Loucy (cell line): ENCODE data around the gene CENPK.

Experiments
- H2AFZ ChIP-seq: fragments of 200-600 bp; sonication (generic); 2 replicates; pipeline ENCODE4 v1.6.0; 2016; ENCODE audit warnings: antibody characterized with exemption, mild to moderate bottlenecking, low read length, moderate library complexity
- H3F3A ChIP-seq: fragments of 200-600 bp; 2 replicates; pipeline ENCODE4 v1.6.0; 2016; ENCODE audit warnings: antibody characterized with exemption, low read depth, mild to moderate bottlenecking
- H3K27me3 ChIP-seq: fragments of 200-600 bp; sonication (generic); 2 replicates; pipeline ENCODE4 v1.6.1; 2014; ENCODE audit warnings: low read length, mild to moderate bottlenecking; ENCODE audit not compliant: insufficient read depth, poor library complexity, severe bottlenecking
- H3K36me3 ChIP-seq: fragments of 200-600 bp; sonication (generic); 2 replicates; pipeline ENCODE4 v1.6.1; 2016; ENCODE audit warnings: low read length; ENCODE audit not compliant: insufficient read depth
- H3K4me1 ChIP-seq: fragments of 200-600 bp; sonication (generic); 2 replicates; pipeline ENCODE4 v1.5.1; 2014; ENCODE audit warnings: low read length, mild to moderate bottlenecking; ENCODE audit not compliant: insufficient read depth, poor library complexity, severe bottlenecking
- H3K4me2 ChIP-seq: fragments of 200-600 bp; sonication (generic); 2 replicates; pipeline ENCODE4 v1.6.0; 2014; ENCODE audit warnings: antibody characterized with exemption, low read length, low read depth, mild to moderate bottlenecking; ENCODE audit not compliant: poor library complexity, severe bottlenecking
- H3K4me3 ChIP-seq: fragments of 200-600 bp; sonication (generic); 2 replicates; pipeline ENCODE4 v1.5.1; 2014; ENCODE audit warnings: low read length, mild to moderate bottlenecking, mixed read lengths; ENCODE audit not compliant: poor library complexity, severe bottlenecking
- H3K79me2 ChIP-seq: fragments of 200-600 bp; sonication (generic); 2 replicates; pipeline ENCODE4 v1.6.1; 2014; ENCODE audit warnings: low read length; ENCODE audit not compliant: insufficient read depth
- H3K9ac ChIP-seq: fragments of 200-600 bp; sonication (generic); 2 replicates; pipeline ENCODE4 v1.6.0; 2014; ENCODE audit warnings: mild to moderate bottlenecking, low read depth, low read length, moderate library complexity; ENCODE audit not compliant: poor library complexity, severe bottlenecking
- H3K9me2 ChIP-seq: fragments of 200-600 bp; sonication (generic); replicated peaks from 2 replicates; pipeline ENCODE4 v1.6.1; 2016; ENCODE audit warnings: low read depth, low read length, mixed read lengths
- H3K9me3 ChIP-seq: fragments of 200-600 bp; sonication (generic); 2 replicates; pipeline ENCODE4 v1.6.1; 2014; ENCODE audit warnings: mild to moderate bottlenecking, antibody characterized with exemption, low read length, low read depth; ENCODE audit not compliant: insufficient read depth
- H4K20me1 ChIP-seq: fragments of 200-600 bp; sonication (generic); 2 replicates; pipeline ENCODE4 v1.6.0; 2014; ENCODE audit warnings: antibody characterized with exemption, low read length, mild to moderate bottlenecking; ENCODE audit not compliant: insufficient read depth, poor library complexity, severe bottlenecking
- EZH2phosphoT487 ChIP-seq: fragments of 200-600 bp; IDR thresholded peaks from 2 replicates; pipeline ENCODE4 v1.6.1; 2018; ENCODE audit warnings: antibody characterized with exemption, mild to moderate bottlenecking, moderate library complexity, borderline replicate concordance
- TF ChIP-seq, protein P1 (sequence below): fragments of 200-600 bp; sonication (generic); conservative IDR thresholded peaks from 2 replicates; pipeline ENCODE4 v1.5.1; 2014; ENCODE audit warnings: mild to moderate bottlenecking, antibody characterized with exemption, low read length

CENPK gene

DNA sequence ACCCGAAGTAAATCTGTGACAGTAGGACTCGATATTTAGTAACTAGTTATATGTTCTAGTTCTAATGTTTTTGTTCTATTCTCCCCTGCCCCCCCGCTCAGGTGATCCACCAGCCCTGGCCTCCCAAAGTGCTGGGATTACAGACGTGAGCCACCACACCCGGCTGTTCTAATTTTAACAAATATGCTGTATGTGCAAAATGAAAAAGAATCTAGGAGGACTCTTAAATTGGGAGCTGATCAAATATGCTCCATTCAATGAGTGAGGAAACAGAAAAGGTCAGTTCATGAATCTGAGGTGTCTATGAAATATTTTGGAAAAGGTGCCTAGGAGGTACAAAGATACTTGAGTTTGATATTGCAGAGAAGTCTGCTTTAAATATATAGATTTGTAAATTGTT, 16.8 kb downstream of the CENPK start:
- no peaks in the 10 kb centered on the region for H4K20me1 ChIP-seq
- no peaks in the 10 kb centered on the region for H3K9me3 ChIP-seq
- no peak overlapping the region for H2AFZ ChIP-seq
- no peaks in the 10 kb centered on the region for H3K79me2 ChIP-seq
- H3F3A ChIP-seq: no peaks in the 10 kb centered on the region; the same call in 1 of the 2 replicates
- H3K9ac ChIP-seq: no peak overlapping the region
- H3K4me3 ChIP-seq: no peak overlapping the region
- H3K4me1 ChIP-seq: peaks cover 10% of the 10 kb centered on the region
- TF ChIP-seq, protein P1, sequence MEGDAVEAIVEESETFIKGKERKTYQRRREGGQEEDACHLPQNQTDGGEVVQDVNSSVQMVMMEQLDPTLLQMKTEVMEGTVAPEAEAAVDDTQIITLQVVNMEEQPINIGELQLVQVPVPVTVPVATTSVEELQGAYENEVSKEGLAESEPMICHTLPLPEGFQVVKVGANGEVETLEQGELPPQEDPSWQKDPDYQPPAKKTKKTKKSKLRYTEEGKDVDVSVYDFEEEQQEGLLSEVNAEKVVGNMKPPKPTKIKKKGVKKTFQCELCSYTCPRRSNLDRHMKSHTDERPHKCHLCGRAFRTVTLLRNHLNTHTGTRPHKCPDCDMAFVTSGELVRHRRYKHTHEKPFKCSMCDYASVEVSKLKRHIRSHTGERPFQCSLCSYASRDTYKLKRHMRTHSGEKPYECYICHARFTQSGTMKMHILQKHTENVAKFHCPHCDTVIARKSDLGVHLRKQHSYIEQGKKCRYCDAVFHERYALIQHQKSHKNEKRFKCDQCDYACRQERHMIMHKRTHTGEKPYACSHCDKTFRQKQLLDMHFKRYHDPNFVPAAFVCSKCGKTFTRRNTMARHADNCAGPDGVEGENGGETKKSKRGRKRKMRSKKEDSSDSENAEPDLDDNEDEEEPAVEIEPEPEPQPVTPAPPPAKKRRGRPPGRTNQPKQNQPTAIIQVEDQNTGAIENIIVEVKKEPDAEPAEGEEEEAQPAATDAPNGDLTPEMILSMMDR: no peak
- TF ChIP-seq EZH2phosphoT487: no peak
- no peaks in the 10 kb centered on the region for H3K9me2 ChIP-seq
- peaks cover 71% of the 10 kb centered on the region for H3K36me3 ChIP-seq
- no peaks in the 10 kb centered on the region for H3K27me3 ChIP-seq
- no peak overlapping the region for H3K4me2 ChIP-seq

DNA sequence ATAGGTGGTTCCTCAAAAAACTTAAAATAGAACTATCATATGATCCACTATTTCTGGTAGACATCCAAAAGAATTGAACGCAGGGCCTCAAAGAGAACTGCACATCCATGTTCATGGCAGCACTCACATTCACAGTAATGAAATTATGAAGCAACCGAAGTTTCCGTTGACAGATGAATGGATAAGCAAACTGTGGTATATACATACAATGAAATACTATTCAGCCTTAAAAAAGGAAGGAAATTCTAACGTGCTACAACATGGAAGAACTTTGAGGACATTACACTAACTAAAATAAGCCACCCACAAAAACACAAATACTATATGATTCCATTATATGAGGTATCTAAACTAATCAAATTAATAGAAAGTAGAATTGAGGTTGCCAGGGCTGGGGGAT, 18.5 kb downstream of the CENPK start:
- H2AFZ ChIP-seq: no peak overlapping the region
- TF ChIP-seq EZH2phosphoT487: no peak
- TF ChIP-seq, protein P1: no peak

DNA sequence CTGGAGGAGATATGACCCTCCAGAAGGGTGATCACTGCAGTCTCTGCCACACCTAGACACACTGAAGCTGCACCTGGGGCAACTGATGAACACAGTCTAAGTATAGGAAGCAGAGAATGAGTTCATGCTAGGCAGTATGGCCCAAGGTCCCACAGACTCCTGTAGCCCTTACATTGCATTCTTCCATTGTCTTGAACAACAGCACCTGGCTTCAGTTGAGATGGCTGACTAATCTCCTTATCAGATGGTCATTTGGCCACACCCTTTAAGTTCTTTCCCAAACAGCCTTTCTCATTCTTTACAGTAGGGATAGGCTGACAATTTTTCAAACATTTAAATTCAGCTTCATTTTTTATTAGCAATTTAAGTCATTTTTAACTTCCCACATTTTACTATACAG, 23.1 kb downstream of the CENPK start:
- no peak for TF ChIP-seq EZH2phosphoT487
- TF ChIP-seq, protein P1: no peak
- Histone ChIP-seq H3K36me3 (peaks cover 56% of the 10 kb centered on the region; the same call in 1 of the 2 replicates), H3K9me3 (no peaks in the 10 kb centered on the region), H3K4me3 (no peak overlapping the region), H3K9me2 (no peaks in the 10 kb centered on the region), H2AFZ (no peak overlapping the region), H3K27me3 (no peaks in the 10 kb centered on the region), H4K20me1 (no peaks in the 10 kb centered on the region), H3K9ac (no peak overlapping the region), H3K79me2 (no peaks in the 10 kb centered on the region), H3F3A (0 out of 2 replicates have a peak, but pooled peaks cover 3% of the 10 kb centered on the region), H3K4me2 (no peak overlapping the region), H3K4me1 (no peaks in the 10 kb centered on the region)

More for the DNA sequence above, 18.5 kb downstream of the CENPK start:
- Histone ChIP-seq H3K4me1 (no peaks in the 10 kb centered on the region), H3K9me3 (no peaks in the 10 kb centered on the region), H4K20me1 (no peaks in the 10 kb centered on the region), H3K9ac (no peak overlapping the region), H3F3A (no peaks in the 10 kb centered on the region), H3K4me3 (no peak overlapping the region), H3K4me2 (no peak overlapping the region), H3K36me3 (peaks cover 68% of the 10 kb centered on the region), H3K79me2 (no peaks in the 10 kb centered on the region), H3K9me2 (no peaks in the 10 kb centered on the region), H3K27me3 (no peaks in the 10 kb centered on the region)
